Measurements from ENCODE around the gene RSAD1. TPM values are rescaled to one million over a fixed set of nuclear protein-coding genes. Genes with fewer than 3 reads are reported as not detected.

The RSAD1 gene
- total and polyA plus RNA-seq, 10 of the 15 experiments (the other 5 are each of a cell fraction or from before 2014, with no cell fraction given) = 2.5 to 28.1 (median 22.6) TPM

GRCh38 chr17:50520483-50520882 is 41.8 kb downstream of the RSAD1 start:
- H2AFZ ChIP-seq (ENCODE audit: control insufficient read depth, low read depth, low read length) = no peak overlapping the region
- no peak overlapping the region for H3K4me2 ChIP-seq (ENCODE audit: control insufficient read depth, insufficient read depth)
- DNase-seq (ENCODE audit: low read depth, low spot score) = no peak
- BruUV-seq (replicated peaks) = no TSS peak
- in situ Hi-C loops (cut with MboI) (no loop called here), intact Hi-C loops (cut with micrococcal nuclease; ENCODE audit: unreplicated experiment) (no loop called here)
- H4K20me1 ChIP-seq (ENCODE audit: control insufficient read depth, insufficient read depth) = no peaks in the 10 kb centered on the region
- ChIA-PET POLR2A (no interaction called here), SMC1A (ENCODE audit: uncharacterized antibody, unreplicated experiment) (interaction anchor here (0.7 to 1.1 kb wide), 2 partner anchors 49 to 103 kb away, joined by 3 to 5 read pairs; no protein-coding TSS in a partner anchor), CTCF (interaction anchor here (0.9 to 1.2 kb wide), 3 partner anchors 38 to 285 kb away, joined by 3 to 4 read pairs (median 4); no protein-coding TSS in a partner anchor), RAD21 (ENCODE audit: unreplicated experiment) (no interaction called here)
- H3K79me2 ChIP-seq (ENCODE audit: control insufficient read depth, insufficient read depth, low read length) = no peaks in the 10 kb centered on the region
- H3K4me3 ChIP-seq = no peak overlapping the region
- no peak for ATAC-seq
- H3K27me3 ChIP-seq (replicated peaks in 1 of 2; ENCODE audit: control insufficient read depth in 2 of 2, insufficient read depth in 2 of 2, low read length in 1 of 2) = no peaks in the 10 kb centered on the region; a peak in 1 of 4 replicates
- H3K4me1 ChIP-seq (ENCODE audit: control insufficient read depth, insufficient read depth, low read length) = no peaks in the 10 kb centered on the region
- H3K9me3 ChIP-seq (replicated peaks; ENCODE audit: control insufficient read depth, insufficient read depth, low read length) = no peaks in the 10 kb centered on the region
- H3K27ac ChIP-seq (ENCODE audit: control insufficient read depth, insufficient read depth) = no peak overlapping the region
- no peak overlapping the region for H3K9ac ChIP-seq (ENCODE audit: control insufficient read depth, insufficient read depth, low read length)
- H3K36me3 ChIP-seq (ENCODE audit: control insufficient read depth in 2 of 2, insufficient read depth in 2 of 2, low read length in 1 of 2) = no peaks in the 10 kb centered on the region
- FAIRE-seq = no peak
- WGBS (ENCODE audit: insufficient coverage, insufficient replicate concordance, low lambda C conversion rate, missing lambda C conversion rate) = 0% methylated on average over 2 of the region's 2 CpGs
- TF ChIP-seq REST (IDR thresholded peaks at IDR 0.05; ENCODE audit: low read depth, low read length) (no peak), POLR2AphosphoS5 (IDR thresholded peaks at IDR 0.05; ENCODE audit: low read length) (no peak), MTA3 (IDR thresholded peaks at IDR 0.05; ENCODE audit: borderline replicate concordance, low read length) (no peak), PRDM15 (CRISPR knock-in tag; IDR thresholded peaks at IDR 0.05) (no peak), USF1 (IDR thresholded peaks at IDR 0.05; ENCODE audit: borderline replicate concordance, extremely low read length, insufficient read depth, low read depth, low read length) (no peak), CHD2 (IDR thresholded peaks at IDR 0.05; ENCODE audit: borderline replicate concordance, low read depth, low read length) (no peak), ZNF622 (IDR thresholded peaks at IDR 0.05) (no peak), EGR1 (IDR thresholded peaks at IDR 0.05; ENCODE audit: borderline replicate concordance in 1 of 2, low read depth in 2 of 2, low read length in 2 of 2) (no peak), MTA2 (IDR thresholded peaks at IDR 0.05; ENCODE audit: low read depth) (no peak), NFYB (IDR thresholded peaks at IDR 0.05; ENCODE audit: insufficient read depth, low read depth, low read length) (no peak), NFIC (IDR thresholded peaks at IDR 0.05; ENCODE audit: low read depth, low read length) (no peak), NRF1 (conservative IDR thresholded peaks at IDR 0.05; ENCODE audit: low read depth, low read length) (no peak), SUZ12 (IDR thresholded peaks at IDR 0.05; ENCODE audit: unreplicated experiment) (no peak)

Measured in GM12878 (cell line).